Endothelial cell (in vitro differentiated cells): ENCODE measurements around the gene PTPRN2. TPM values are rescaled to one million over a fixed set of nuclear protein-coding genes. Genes with fewer than 3 reads are reported as not detected.
A peak's percentile ranks its signal among the peaks of the same experiment; 100 is the strongest.

Source experiments
- DNase-seq: peaks from one replicate; pipeline ENCODE4 v3.0.0; 2021; ENCODE audit warnings: low spot score
- H3K27ac Mint-ChIP-seq: one replicate; pipeline ENCODE4 v1.8.0; 2021; ENCODE audit warnings: mixed read lengths, inconsistent platforms; ENCODE audit not compliant: unreplicated experiment
- H3K27me3 Mint-ChIP-seq: one replicate; pipeline ENCODE4 v1.8.0; 2021; ENCODE audit warnings: mild to moderate bottlenecking, moderate library complexity, mixed read lengths, inconsistent platforms; ENCODE audit not compliant: unreplicated experiment
- H3K36me3 Mint-ChIP-seq: one replicate; pipeline ENCODE4 v1.8.0; 2021; ENCODE audit warnings: mild to moderate bottlenecking, low read depth, mixed read lengths, inconsistent platforms; ENCODE audit not compliant: unreplicated experiment
- H3K4me1 Mint-ChIP-seq: one replicate; pipeline ENCODE4 v1.8.0; 2021; ENCODE audit warnings: mild to moderate bottlenecking, mixed read lengths, inconsistent platforms; ENCODE audit not compliant: unreplicated experiment
- H3K4me3 Mint-ChIP-seq: one replicate; pipeline ENCODE4 v1.8.0; 2021; ENCODE audit warnings: mild to moderate bottlenecking, mixed read lengths, inconsistent platforms; ENCODE audit not compliant: unreplicated experiment
- H3K9me3 Mint-ChIP-seq: one replicate; pipeline ENCODE4 v1.8.0; 2021; ENCODE audit warnings: mixed read lengths, inconsistent platforms; ENCODE audit not compliant: unreplicated experiment
- total RNA-seq: library from RNA; stranded (reverse); fragmentation: NEBNext Ultra II Directional; extraction: Animal tissue kit (Norgen Biotek cat#: 25700); gene quantifications from one replicate; pipeline ENCODE4 v1.2.1, GENCODE V29; 2021; ENCODE audit not compliant: unreplicated experiment
- TF ChIP-seq, protein P1 (sequence below): fragments of 200-600 bp; sonication (generic); IDR thresholded peaks from one replicate; pipeline ENCODE4 v1.5.0; 2021; ENCODE audit warnings: antibody characterized with exemption; ENCODE audit not compliant: unreplicated experiment

PTPRN2 gene
- total RNA-seq, 1 donor from 2014 or later = 0.18 TPM

DNA sequence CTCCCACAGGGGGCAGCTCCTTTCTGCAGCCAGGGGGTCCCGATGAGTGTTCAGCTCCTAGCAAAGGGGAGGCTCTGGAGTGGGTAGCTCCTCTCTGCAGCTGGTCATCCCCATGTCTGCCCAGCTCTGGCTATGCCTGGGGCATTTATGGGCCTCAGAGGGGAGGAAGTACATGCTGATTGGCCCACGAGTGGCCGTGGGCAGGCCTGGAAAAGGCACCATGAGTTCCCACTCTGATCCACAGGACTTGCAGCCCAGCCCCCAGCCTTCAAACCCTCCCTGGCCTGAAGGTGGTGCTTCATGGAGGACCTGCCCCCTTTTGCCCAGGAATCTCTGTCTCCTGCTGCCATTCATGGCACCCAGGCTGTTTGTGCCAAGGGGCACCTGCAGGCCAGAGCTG is 982.0 kb downstream of the PTPRN2 start:
- Mint-ChIP-seq H3K9me3 (peaks cover 23% of the 10 kb centered on the region), H3K27me3 (peaks cover 12% of the 10 kb centered on the region), H3K36me3 (peaks cover 18% of the 10 kb centered on the region), H3K4me1 (no peaks in the 10 kb centered on the region), H3K27ac (no peak overlapping the region), H3K4me3 (no peak overlapping the region)
- DNase-seq = no peak
- TF ChIP-seq, protein P1, sequence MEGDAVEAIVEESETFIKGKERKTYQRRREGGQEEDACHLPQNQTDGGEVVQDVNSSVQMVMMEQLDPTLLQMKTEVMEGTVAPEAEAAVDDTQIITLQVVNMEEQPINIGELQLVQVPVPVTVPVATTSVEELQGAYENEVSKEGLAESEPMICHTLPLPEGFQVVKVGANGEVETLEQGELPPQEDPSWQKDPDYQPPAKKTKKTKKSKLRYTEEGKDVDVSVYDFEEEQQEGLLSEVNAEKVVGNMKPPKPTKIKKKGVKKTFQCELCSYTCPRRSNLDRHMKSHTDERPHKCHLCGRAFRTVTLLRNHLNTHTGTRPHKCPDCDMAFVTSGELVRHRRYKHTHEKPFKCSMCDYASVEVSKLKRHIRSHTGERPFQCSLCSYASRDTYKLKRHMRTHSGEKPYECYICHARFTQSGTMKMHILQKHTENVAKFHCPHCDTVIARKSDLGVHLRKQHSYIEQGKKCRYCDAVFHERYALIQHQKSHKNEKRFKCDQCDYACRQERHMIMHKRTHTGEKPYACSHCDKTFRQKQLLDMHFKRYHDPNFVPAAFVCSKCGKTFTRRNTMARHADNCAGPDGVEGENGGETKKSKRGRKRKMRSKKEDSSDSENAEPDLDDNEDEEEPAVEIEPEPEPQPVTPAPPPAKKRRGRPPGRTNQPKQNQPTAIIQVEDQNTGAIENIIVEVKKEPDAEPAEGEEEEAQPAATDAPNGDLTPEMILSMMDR = no peak

DNA sequence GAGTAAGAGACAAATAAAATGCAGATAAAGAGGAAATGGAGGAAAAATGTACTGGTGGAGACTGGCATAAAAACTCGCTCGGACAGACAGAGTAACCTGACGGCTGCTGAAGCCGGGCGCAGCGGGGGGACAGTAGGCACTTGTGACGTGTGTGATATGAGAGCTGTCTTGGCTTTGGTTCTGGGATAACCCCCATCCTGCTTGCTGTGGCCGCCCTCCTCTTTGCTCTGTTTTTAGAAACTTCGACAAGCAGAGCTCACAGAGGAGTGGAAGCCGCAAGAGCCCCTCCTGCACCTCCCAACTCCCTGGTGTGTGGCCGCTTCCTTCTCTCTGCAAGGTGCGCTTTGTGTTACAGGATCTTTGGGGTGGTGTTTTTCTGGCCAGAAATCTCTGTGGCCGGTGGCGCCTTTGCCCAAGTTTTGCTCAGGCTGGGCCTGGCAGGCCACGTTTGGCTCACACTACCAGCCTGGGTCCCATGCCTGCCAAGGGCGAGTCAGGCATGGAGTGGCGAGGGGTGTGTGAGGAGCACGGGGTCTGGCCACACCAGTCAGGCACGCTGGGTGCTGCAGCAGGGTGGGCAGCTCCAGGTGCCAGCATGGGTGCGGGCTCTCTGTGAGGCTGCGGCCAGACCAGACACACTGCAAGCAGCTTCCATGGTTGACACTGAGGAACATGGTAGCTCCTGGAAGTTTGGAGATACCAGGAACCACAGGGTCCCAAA is 982.8 kb downstream of the PTPRN2 start:
- Mint-ChIP-seq H3K27ac (peak overlapping the region; percentile 49), H3K9me3 (peaks cover 28% of the 10 kb centered on the region)

DNA sequence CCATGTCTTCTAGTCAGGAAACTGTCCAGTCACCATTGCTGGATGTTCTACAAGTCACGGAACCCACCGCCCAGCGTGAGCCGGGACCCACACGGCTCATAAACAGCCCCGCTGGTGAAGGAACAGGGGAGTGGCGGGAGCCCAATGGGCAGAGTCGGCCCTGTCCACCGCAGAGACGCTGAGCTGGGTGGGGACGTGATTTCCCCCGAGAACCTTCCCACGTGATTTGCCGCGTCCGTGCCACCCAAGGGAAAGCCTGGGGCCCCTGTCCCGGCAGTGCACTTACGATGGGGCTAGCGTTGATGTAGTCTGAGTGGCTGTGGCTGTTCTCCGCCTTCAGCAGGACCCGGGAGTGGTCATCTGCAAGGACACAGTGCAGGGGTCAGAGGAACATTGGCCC is 983.9 kb downstream of the PTPRN2 start:
- Mint-ChIP-seq H3K27me3 (peaks cover 9% of the 10 kb centered on the region), H3K27ac (no peak overlapping the region), H3K9me3 (peaks cover 29% of the 10 kb centered on the region), H3K4me1 (no peaks in the 10 kb centered on the region), H3K36me3 (peaks cover 18% of the 10 kb centered on the region), H3K4me3 (no peak overlapping the region)
- TF ChIP-seq, protein P1 = no peak
- no peak for DNase-seq

More for the DNA sequence above, 982.8 kb downstream of the PTPRN2 start:
- TF ChIP-seq, protein P1 = no peak
- peak overlapping the region; percentile 47 for H3K4me3 Mint-ChIP-seq
- H3K36me3 Mint-ChIP-seq = peaks cover 18% of the 10 kb centered on the region
- H3K27me3 Mint-ChIP-seq = peaks cover 14% of the 10 kb centered on the region
- no peaks in the 10 kb centered on the region for H3K4me1 Mint-ChIP-seq
- DNase-seq = no peak

DNA sequence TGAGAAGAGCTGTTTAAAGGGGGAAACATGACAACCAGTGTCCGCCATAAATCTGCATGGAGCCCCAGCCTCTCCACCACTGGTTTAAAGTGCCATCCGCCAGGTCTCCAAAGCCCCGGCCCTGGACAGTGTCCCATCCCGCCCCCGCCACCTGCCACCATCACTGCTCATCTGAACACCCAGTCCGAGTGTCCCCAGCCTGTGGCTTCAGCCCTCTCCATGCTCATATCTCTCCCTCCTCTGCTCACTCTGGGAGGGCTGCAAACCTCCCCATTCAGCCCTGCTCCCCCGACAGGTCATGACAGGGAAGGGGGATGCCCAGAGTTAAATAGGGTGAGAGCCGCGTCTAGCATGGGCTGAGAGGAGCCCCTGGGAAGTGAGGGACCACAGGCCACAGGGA is 984.6 kb downstream of the PTPRN2 start:
- H3K9me3 Mint-ChIP-seq = peaks cover 32% of the 10 kb centered on the region
- H3K4me3 Mint-ChIP-seq = no peak overlapping the region
- H3K36me3 Mint-ChIP-seq = peaks cover 18% of the 10 kb centered on the region
- no peak for DNase-seq
- H3K27ac Mint-ChIP-seq = no peak overlapping the region
- H3K4me1 Mint-ChIP-seq = no peaks in the 10 kb centered on the region
- TF ChIP-seq, protein P1 = no peak
- H3K27me3 Mint-ChIP-seq = peaks cover 9% of the 10 kb centered on the region

DNA sequence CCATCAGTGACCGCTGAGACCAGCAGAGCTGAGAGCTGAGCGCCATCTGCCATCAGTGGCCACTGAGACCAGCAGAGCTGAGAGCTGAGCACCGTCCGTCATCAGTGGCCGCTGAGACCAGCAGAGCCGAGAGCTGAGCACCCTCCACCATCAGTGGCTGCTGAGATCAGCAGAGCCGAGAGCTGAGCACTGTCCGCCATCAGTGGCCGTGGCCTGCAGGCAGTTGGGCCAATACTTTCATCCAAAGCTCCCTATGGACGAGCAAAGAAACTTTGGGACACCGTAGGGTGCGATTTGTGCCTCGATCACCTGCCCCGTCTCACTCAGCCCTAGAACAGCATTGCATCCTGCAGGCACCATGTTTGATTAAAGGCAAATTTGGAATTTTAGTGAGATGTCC is 985.0 kb downstream of the PTPRN2 start:
- Mint-ChIP-seq H3K27ac (no peak overlapping the region), H3K27me3 (peaks cover 7% of the 10 kb centered on the region), H3K36me3 (peaks cover 18% of the 10 kb centered on the region), H3K4me1 (no peaks in the 10 kb centered on the region), H3K9me3 (peaks cover 36% of the 10 kb centered on the region), H3K4me3 (no peak overlapping the region)
- TF ChIP-seq, protein P1 = no peak
- no peak for DNase-seq
